CD4-positive, alpha-beta T cell treated with Interleukin-1 beta for 1 hour (primary cell): ENCODE data around the gene POR.

Experiments used
- DNase-seq, 2 donors: peaks; one replicate each; pipeline ENCODE4 v3.0.0-alpha.2; 2020 to 2022

POR gene

DNA sequence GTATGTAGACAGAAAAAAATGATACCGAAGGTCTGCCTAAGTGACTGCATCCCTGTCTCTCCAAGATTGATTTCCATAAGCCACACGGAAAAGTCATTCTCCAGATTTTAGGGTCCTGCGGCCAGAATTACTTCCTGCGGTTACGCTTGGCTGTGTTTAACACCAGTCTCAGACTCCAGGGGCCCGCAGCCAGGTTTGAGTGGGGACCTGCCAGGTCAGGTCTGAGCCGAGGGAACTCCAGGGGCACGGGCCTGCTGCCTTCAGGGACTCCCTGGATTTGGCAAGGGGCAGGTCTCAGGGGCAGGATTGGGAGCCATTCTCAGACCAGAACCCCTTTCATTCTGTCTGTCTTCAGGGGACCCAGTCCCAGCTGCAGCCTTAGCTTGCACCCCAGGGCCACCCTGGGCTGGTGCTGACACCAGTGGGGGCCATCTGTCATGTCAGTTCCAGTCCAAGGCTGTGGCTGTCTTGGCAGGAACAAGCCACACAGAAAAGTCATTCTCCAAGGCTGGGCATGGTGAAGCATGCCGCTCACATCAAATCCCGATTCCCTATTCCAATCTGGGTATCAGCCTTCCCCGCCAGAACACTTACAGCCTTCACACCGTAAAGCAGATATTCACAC lies 40.5 kb downstream of the POR start:
- DNase-seq, result no peak

DNA sequence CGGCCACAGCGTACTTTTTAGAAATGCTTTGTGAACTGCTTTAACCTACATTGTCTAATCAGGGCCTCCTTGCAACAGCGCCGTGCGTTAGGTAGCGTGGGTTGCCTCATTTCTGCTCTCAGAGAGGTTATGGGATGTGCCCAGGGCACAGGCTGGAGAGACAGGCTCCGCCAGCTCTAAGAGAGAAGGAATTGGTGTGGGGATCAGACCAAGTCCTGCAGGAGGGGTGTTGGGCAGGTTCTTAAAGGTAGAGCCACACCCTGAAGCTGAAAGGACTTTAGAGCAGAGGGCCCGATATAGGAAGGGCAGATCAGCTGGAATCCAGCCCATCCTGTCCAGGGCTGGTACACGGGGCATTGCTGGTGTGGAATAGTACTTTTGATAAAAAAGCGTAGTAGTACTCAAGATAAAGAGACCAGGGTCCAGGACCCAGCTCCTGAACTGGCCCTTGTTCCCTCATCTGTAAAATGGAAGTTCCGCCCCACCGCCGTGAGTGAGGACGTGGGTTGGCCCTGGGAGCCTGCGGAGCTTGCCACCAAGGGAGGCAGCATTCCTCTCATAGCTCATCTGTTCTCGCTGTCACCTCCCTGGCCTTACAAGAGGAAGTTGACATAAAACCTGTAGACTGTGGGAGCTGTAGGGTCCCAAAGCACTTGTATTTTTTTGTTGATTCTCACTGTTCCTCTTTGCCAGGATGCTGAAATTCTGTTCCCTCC lies 42.2 kb downstream of the POR start:
- no peak for DNase-seq

DNA sequence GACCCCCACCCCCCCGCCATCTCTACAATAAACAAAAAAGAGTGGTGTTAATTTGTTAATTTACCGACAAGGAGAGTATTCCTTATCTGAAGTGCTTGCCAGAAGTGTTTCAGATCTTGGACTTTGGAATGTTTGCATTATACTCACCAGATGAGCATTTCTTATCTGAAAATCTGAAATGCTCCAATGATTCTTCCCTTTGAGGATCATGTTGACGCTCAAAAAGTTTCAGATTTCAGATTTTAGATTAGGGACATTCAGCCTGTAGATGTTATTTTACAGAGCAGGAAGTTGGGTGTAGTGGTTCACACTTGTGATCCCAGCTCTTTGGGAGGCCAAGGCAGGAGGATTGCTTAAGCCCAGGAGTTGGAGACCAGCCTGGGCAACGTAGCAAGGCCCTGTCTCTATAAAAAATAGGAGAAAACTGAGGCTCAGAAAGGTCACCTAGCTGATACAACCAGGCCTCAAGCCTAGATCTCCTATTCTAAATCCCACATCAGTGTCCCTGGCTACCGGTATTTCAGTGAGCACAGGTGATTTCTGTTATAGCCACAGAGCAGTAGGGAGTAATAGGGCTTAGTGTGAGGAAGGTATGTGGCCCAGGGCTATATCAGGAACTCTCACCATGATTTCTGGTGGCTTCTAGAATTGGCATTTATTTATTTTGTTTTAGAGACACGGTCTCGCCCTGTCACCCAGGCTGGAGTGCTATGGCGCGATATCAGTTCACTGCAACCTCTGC lies 44.0 kb downstream of the POR start:
- no peak for DNase-seq

- no peak for DNase-seq
Measured at GRCh38 chr7:75960372-75960771, 45.4 kb downstream of the POR start.

- DNase-seq, result no peak
Measured at GRCh38 chr7:75961218-75961617, 46.3 kb downstream of the POR start.

- DNase-seq, result no peak
Measured at GRCh38 chr7:75962607-75963380, 47.8 kb downstream of the POR start.

GRCh38 chr7:75963381-75963995 lies 48.5 kb downstream of the POR start:
- no peak for DNase-seq

GRCh38 chr7:75965617-75966016 lies 50.7 kb downstream of the POR start:
- DNase-seq, result no peak

DNA sequence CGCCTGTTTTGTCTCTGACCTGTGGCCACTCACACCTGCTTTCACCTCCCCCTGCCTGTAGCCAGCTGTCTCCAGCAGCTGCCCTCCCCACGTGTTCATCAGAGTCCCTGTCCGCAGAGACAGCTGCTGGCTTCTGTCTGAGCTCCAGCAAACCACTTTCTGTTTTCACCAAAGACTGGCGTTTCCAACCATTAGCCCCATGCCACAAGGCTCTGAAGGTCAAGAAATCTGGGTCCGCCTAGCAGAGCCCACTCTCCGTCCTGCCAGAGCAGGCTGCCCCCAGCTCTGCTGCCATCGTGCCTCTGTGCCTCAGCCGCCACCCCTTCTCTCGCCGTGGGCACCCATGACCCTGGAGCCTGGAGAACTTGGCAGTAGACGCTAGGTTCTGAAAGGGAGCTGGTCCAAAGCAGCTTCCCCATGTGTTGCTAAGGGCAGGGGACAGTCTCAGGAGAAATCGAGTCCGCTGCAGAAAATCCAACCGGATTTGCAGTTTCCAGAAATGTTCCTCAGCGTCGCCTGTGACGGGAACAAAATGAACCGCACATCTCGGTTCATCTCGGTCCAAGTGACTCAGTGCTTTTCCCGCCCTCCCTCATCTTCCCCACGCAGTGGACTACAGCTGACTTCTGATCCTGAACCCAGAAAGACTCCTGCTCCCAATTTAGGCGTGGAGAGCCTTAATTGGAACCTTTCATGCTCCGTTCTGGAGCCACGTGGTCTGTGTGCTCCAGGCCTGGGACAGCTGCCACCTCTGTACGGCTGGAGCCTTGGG lies 51.4 kb downstream of the POR start:
- no peak for DNase-seq

GRCh38 chr7:75967055-75967454 lies 52.1 kb downstream of the POR start:
- DNase-seq, result no peak

DNA sequence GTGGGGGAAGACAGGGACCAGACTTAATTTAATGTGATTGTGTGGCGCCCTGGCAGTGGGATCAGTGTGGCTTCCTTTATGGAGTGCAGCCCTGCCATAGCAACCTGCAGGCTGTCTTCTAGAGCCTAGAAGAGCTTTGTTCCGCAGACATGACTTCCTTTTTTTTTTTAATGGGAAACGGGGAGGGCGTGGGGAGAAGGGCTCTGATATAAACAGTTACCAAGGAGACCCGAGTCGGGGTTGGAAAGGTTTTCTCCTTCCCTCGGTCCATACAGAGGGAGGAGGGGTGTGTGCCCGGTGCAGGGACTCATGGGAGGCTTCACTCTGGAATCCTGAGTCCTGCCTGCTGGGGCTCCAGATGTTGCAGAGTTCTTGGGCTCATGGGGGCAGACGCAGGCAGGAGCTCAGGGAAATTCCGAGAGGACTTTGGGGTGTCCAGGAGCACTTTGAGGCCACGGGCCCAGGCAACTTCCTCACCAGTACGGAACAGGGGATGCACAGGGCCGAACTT lies 52.6 kb downstream of the POR start:
- no peak for DNase-seq

DNA sequence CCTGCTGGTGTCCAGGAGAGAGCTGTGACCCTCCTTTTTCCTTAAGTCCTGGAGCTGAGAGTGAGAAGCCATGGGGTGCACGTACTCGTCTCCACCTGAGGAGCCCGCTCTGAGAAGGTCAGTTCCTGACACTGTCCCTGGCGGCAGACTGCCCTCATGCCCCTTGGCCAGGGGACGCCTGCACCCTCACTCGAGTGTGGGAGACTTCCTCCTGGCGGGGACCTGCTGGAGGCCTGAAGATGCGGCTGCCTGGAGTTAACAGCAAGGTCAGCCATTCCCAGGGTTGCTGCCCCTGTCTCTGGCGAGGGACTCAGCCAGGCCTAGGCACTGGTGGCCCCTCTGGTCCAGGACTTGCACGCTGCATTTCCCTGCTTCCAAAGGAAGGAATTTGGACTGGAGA lies 53.1 kb downstream of the POR start:
- DNase-seq, result no peak

DNA sequence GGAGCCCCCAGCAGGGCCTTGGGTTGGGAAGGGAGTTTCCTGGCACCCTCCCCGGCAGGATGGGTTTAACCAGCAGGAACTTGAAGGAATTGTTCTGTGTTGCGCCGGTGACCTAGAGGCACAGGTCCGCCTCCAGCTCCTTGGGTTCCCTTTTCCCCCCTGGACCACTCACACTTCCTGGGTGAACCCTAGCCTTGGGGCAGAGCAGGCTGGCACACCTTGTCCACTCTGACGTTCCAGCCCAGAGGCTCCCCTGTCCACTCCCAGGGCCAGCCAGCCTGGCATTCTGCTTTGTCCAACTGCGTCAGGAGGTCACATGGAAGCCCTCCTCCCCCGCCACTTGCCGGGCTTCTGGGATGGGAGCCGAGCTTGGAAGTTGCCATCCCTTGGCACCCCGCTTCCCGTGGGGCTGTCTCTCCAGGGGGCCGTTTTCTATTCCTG lies 53.6 kb downstream of the POR start:
- DNase-seq, result no peak

GRCh38 chr7:75969182-75969581 lies 54.2 kb downstream of the POR start:
- no peak for DNase-seq

DNA sequence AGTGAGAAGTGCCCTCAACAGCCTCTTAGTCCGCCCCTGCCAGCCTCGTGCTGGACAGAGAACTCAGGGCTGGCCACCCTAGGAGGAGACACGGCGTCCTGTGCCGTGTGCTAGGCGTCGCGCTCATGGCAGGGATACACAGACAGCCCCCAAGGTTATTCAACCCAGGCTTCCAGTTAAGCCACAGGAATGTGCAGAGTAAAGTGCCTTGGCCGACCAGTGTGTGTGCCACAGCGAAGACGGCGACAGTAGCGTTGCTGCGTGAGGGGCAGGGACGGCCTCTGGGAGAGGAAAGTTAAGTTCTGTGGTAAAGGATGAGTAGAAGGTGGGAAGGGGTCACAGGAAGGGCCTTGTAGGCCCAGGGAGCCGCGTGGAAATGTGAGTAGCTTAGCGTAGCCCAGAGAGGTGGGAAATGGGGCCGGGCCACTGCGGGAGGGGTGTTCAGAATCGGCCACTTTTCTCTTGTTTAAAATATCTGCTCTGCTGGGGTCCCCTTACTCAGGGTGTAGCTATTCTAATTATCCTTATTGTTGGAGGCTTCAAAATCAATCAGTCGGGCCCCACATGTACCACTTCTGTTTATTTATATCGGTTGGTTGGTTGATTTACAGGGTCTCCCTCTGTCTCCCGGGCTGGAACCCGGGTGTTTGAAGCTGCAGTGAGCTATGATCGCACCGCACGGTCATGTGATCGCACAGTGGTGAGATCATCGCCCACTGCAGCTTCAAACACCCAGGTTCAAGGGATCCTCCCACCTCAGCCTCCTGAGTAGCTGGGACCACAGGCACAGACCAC lies 54.9 kb downstream of the POR start:
- DNase-seq, result no peak

- no peak for DNase-seq
Measured at GRCh38 chr7:75971309-75971960, 56.5 kb downstream of the POR start.

- no peak for DNase-seq
Measured at GRCh38 chr7:75971961-75972763, 57.2 kb downstream of the POR start.

DNA sequence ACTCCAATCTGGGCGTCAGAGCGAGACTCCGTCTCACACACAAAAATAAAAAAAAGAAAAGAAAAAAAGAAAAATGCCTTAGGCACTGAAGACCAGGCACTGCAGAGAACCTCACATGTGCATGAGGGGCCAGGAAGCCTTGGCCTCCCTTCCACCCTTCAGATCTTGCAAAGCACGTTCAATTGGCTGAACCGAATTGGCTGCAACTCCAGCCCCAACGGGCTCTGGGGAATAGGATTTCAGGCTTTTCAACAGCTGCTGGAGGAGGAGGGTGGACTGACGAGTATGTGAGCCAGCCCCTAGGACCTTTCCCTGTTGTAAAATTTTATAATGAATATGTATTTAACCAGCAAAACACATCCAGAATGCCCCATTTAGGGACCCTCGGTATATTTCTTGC lies 62.8 kb downstream of the POR start:
- DNase-seq, result no peak

DNA sequence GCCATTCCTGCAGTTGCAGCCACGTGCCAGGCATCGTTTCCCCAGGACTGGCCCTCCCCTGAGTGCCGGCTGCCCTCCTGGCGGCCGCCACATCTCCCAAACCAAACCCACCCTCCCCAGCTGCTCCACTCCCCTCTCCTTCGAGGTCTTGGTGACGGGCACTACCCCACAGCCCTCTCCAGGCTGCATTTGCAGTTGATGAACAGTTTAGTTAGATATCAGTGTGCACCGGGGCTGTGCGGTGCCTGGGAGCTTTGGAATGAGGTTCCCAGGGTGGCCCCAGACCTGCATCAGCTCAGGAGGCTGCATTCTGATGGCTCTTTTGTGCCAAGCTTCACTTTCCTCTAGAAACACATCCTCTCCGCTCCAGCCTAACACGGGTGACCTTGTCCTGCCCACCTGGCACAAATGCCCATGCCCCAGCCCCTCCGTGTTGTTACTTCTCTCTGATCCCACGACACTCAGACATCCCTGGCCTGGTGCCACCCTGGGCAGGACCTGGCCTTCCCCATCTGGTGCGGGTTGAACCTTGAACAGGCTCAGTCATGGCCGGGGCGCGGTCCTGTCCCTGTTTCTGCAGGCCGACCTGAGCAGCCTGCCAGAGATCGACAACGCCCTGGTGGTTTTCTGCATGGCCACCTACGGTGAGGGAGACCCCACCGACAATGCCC lies 64.9 kb downstream of the POR start:
- no peak for DNase-seq
